Activated CD8-positive, alpha-beta T cell treated with anti-CD3 and anti-CD28 coated beads for 36 hours (primary cell): ENCODE data around the gene CAMTA1. TPM values are rescaled to one million over a fixed set of nuclear protein-coding genes. Genes with fewer than 3 reads are reported as not detected.

Experiments used
- ATAC-seq: fragments of 200-7000 bp; cut with Tn5 transposase; one replicate; pipeline ENCODE4 v1.10.0; 2021; ENCODE audit warnings: mild to moderate bottlenecking, moderate library complexity
- CTCF ChIA-PET: fragments of 350-600 bp; sonication (Branson Sonifier 250); formaldehyde crosslinking; loops from one replicate; lab custom pipeline; 2021; ENCODE audit warnings: antibody characterized with exemption; lab: Charles Lee
- POLR2A ChIA-PET: fragments of 350-600 bp; sonication (Branson Sonifier 250); formaldehyde crosslinking; loops from one replicate; lab custom pipeline; 2021; ENCODE audit warnings: antibody characterized with exemption; lab: Charles Lee
- DNase-seq: peaks from one replicate; pipeline ENCODE4 v3.0.0-alpha.2; 2020
- H3K27ac Mint-ChIP-seq: one replicate; pipeline ENCODE4 v1.8.0; 2021; ENCODE audit warnings: mild to moderate bottlenecking, mixed read lengths
- H3K27me3 Mint-ChIP-seq: one replicate; pipeline ENCODE4 v1.8.0; 2021; ENCODE audit warnings: mixed read lengths
- H3K36me3 Mint-ChIP-seq: one replicate; pipeline ENCODE4 v1.8.0; 2021; ENCODE audit warnings: low read depth, mixed read lengths
- H3K4me1 Mint-ChIP-seq: one replicate; pipeline ENCODE4 v1.8.0; 2021; ENCODE audit warnings: low read depth, mixed read lengths
- H3K4me3 Mint-ChIP-seq: one replicate; pipeline ENCODE4 v1.8.0; 2021; ENCODE audit warnings: mild to moderate bottlenecking, moderate library complexity, mixed read lengths
- H3K9me3 Mint-ChIP-seq: one replicate; pipeline ENCODE4 v1.8.0; 2021; ENCODE audit warnings: mixed read lengths
- CTCF ChIP-seq: fragments of 200-600 bp; IDR thresholded peaks from one replicate; pipeline ENCODE4 v1.8.0; 2022; ENCODE audit warnings: antibody characterized with exemption, mild to moderate bottlenecking
- intact Hi-C: fragments of 100-400 bp; cut with micrococcal nuclease; formaldehyde crosslinking; loops from one replicate; pipeline ENCODE4 v1.10.0; 2022
- total RNA-seq, 2 experiments: library from RNA; stranded (reverse); gene quantifications; one replicate each; pipeline ENCODE4 v1.2.3, GENCODE V29; 2021

CAMTA1 gene
- total RNA-seq, 2 experiments from 2014 or later: 67.7 to 70.9 TPM

- no peak overlapping the region for H3K27ac Mint-ChIP-seq
- DNase-seq: no peak
- ATAC-seq: no peak
- no peaks in the 10 kb centered on the region for H3K9me3 Mint-ChIP-seq
- POLR2A ChIA-PET: no interaction called here
- CTCF ChIA-PET: no interaction called here
- no peak for TF ChIP-seq CTCF
- intact Hi-C loops: no loop called here
- H3K4me1 Mint-ChIP-seq: no peaks in the 10 kb centered on the region
- H3K27me3 Mint-ChIP-seq: no peaks in the 10 kb centered on the region
- no peak overlapping the region for H3K4me3 Mint-ChIP-seq
- H3K36me3 Mint-ChIP-seq: no peaks in the 10 kb centered on the region
These were observed 789.8 kb downstream of the CAMTA1 start for GRCh38 chr1:7575041-7575400.

DNA sequence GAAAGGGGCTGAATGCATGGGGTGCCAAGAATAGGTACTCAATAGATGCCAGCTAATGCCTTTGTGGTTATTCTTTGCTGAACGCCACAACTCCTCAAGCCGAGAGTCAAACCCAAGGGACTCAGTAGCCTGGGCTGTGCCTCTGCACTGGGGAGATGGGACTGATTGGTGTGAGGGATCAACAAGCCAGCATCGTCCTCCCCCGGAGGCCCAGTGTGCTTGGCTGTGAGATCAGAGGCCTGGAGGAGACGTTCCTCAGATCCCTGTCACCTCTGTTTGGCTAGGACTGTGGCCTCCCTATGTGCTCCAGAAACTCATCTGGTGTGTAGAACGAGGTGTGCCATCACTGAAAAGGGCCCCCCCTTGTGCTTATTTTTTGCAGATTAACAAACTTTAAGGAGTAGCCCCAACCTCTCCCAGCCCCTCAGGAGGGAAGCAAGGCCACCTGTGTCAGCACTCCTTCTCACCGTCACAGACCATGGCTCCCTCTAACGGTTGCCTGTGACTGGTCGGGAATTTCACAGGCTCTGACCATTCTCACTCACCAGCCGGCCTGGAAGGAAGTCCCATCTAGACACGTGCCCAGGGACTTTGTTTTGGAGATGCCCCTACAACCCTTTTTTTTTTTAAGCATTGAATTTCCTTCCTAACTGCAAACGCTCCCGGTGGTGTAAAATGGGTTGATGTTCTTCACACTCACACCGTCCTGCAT, 791.8 kb downstream of the CAMTA1 start:
- ChIA-PET CTCF (no interaction called here), POLR2A (no interaction called here)
- ATAC-seq: no peak
- DNase-seq: no peak
- TF ChIP-seq CTCF: no peak
- H3K4me1 Mint-ChIP-seq: no peaks in the 10 kb centered on the region
- no peak overlapping the region for H3K27ac Mint-ChIP-seq
- no peaks in the 10 kb centered on the region for H3K9me3 Mint-ChIP-seq
- intact Hi-C loops: no loop called here
- no peaks in the 10 kb centered on the region for H3K27me3 Mint-ChIP-seq
- H3K4me3 Mint-ChIP-seq: no peak overlapping the region
- no peaks in the 10 kb centered on the region for H3K36me3 Mint-ChIP-seq

- ATAC-seq (no peak), DNase-seq (no peak)
- no peak for TF ChIP-seq CTCF
- intact Hi-C loops: no loop called here
- no peaks in the 10 kb centered on the region for H3K9me3 Mint-ChIP-seq
- ChIA-PET CTCF (no interaction called here), POLR2A (no interaction called here)
- no peak overlapping the region for H3K27ac Mint-ChIP-seq
- no peaks in the 10 kb centered on the region for H3K4me1 Mint-ChIP-seq
- H3K27me3 Mint-ChIP-seq: no peaks in the 10 kb centered on the region
- no peaks in the 10 kb centered on the region for H3K36me3 Mint-ChIP-seq
- no peak overlapping the region for H3K4me3 Mint-ChIP-seq
These were observed 793.0 kb downstream of the CAMTA1 start for GRCh38 chr1:7578206-7578605.

DNA sequence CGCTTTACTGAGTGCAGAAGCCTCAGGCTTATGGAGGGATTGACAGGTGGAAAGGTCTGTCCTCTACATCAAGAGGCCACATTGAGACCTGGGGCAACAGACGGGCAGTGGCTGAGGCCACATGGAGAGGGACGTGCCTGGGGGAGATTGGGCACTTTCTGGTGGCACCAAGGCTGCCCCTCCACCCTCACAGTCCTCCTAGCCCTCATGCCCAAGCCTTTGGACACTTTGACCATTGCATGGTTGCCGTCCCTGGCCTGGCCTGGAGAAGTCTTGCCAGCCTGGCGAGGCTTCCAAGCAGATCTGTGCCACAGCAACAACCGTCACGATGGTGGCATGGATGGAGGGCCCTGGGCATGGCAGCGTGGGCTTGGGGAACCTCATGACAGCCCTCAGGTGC, 793.8 kb downstream of the CAMTA1 start:
- ATAC-seq: no peak
- no peaks in the 10 kb centered on the region for H3K36me3 Mint-ChIP-seq
- intact Hi-C loops: no loop called here
- TF ChIP-seq CTCF: no peak
- ChIA-PET CTCF (no interaction called here), POLR2A (no interaction called here)
- H3K27ac Mint-ChIP-seq: no peak overlapping the region
- H3K4me3 Mint-ChIP-seq: no peak overlapping the region
- H3K9me3 Mint-ChIP-seq: no peaks in the 10 kb centered on the region
- no peaks in the 10 kb centered on the region for H3K4me1 Mint-ChIP-seq
- H3K27me3 Mint-ChIP-seq: no peaks in the 10 kb centered on the region
- no peak for DNase-seq

GRCh38 chr1:7579831-7580804, 794.9 kb downstream of the CAMTA1 start:
- Mint-ChIP-seq H3K27me3 (no peaks in the 10 kb centered on the region), H3K4me3 (no peak overlapping the region), H3K27ac (no peak overlapping the region), H3K9me3 (no peaks in the 10 kb centered on the region), H3K4me1 (no peaks in the 10 kb centered on the region), H3K36me3 (no peaks in the 10 kb centered on the region)
- TF ChIP-seq CTCF: no peak
- no peak for ATAC-seq
- ChIA-PET POLR2A (no interaction called here), CTCF (no interaction called here)
- intact Hi-C loops: no loop called here
- DNase-seq: no peak
